GM18858 (cell line): ENCODE data around the gene VASH2.
"Not testable (repeated sequence)": the region's sequence is repeated elsewhere in the genome, so short reads cannot be mapped to it uniquely, and the experiment has no call there.

Experiments used
- ATAC-seq: cut with Tn5 transposase; IDR thresholded peaks from one replicate; pipeline ENCODE4 v1.9.1; 2021; ENCODE audit not compliant: unreplicated experiment

Gene VASH2

DNA sequence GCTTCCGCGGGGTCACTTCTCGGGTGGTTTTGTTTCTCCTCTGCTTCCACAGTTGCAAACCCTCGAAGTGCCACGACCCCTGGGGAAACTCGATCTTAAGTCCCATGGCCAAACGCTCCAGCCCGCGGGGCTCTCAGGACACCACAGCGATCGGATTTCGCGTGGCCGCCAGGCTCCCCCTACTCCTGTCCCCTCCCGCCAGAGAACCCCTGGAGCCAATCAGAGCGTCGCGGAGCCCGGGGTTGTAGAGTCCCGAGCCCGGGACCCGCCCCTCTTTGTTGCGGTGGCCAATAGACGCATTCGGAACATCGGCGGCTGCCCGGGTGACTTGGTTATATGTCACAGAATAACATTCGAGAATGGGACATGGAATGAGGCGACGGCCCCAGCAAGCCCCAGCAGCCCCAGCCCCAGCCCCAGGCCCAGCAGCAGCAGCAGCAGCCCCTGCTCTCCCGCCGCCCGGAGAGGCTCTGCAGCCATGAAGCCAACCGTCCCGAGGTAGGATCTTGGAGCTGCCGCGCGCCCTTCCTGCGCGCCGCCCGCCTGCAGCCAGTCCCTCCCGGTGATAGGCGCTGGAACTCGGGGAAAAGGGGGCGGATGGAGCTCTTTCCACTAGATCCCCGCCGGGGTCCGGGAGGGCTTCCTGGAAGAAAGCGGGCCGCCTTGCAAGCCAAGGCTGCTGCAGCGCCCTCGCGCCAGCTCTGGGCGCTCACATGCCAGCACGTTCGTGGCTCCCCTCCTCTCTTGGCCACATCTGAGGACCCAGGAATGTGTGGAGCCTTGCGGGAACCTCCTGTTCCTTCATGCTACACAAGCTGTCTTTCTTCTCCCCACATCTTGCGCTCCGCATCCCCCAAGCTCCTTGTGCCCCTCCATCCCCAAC, at the start of gene VASH2:
TSS of gene VASH2 (plus strand) at position 299 of the 883 bp plus-strand sequence. CDS start 1,002 bp downstream, outside the sequence.
- peak; percentile 92 for ATAC-seq

DNA sequence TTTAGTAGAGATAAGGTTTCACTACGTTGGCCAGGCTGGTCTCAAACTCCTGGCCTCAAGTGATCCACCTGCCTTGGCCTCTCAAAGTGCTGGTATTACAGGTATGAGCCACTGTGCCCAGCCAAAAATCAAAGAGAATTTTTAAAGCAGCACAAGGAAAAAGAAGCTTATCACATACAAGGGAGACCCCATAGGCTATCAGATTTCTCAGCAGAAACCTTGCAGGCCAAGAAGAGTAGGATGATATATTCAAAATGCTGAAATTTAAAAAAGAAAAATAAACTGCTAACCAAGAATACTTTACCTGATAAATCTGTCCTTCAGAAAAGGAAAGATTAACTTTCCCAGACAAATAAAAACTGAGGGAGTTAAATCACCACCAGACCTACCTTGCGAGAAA, 49.1 kb upstream of the VASH2 start:
- ATAC-seq, result no peak

DNA sequence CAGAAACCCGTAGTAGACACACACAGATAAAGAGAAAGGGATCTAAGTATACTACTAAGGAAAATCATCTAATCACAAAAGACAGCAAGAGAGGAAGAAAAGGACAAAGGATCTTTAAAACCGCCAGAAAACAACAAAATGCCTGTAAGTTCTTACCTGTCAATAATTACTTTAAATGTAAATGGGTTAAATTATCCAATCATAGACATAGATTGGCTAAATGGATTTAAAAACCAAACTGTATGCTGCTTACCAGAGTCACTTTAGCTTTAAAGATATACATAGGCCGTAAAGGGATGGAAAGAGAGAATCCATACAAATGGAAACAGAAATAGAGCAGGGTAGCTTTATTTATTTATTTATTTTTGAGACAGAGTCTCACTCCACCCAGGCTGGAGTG, 48.3 kb upstream of the VASH2 start:
- ATAC-seq, result no peak

DNA sequence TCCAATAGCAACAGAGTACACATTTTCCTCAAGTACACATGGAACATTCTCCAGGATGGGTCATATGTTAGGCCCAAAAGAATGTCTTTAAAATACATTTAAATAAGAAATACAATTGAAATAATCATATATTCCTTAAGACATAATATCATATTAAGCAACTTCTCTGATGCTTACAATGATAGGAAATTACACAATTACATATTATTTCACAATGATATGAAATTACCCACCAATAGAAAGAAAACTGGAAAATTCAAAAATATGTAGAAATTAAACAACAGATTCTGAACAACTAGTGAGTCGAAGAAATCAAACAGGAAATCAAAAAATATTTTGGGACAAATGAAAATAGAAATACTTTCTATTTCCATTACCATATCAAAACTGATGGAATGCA, 46.7 kb upstream of the VASH2 start:
- ATAC-seq, result no peak

- ATAC-seq, result not testable (repeated sequence)
Measured at GRCh38 chr1:212908071-212908470, 42.3 kb upstream of the VASH2 start.

DNA sequence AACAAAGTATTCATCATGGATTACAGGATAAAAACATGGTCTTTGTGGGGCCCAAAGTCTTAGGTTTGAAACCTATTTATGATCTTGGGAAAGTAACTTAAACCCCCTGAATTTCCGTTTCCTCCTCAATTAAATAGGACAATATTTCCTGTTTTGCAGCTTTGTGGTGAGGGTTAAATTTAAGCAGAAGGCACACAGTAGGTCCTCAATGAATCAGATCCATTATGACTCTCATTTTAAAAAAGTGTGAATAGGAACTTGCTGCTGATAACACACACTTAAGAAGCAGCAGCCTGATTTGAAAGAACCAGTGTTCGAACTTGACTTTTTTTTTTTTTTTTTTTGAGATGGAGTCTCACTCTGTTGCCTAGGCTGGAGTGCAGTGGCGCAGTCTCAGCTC, 41.4 kb upstream of the VASH2 start:
- no peak for ATAC-seq

DNA sequence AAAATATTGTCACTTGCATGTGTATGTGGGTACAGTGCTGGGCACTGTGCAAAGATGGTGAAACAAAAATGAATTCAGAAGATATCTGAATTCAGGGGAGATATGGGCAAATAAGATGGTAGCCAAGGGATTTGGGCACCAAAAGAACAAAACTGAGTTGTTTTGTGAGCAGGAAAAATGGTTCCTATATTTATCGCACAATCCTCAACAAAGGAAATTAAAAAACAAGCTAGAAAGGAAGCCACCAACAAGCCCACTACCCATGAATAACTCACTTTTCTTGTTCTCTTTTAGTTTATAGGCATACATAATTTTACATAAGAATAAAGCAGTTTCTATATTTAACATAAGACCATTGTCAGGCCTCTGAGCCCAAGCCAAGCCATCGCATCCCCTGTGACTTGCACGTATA, 40.7 kb upstream of the VASH2 start:
- no peak for ATAC-seq

DNA sequence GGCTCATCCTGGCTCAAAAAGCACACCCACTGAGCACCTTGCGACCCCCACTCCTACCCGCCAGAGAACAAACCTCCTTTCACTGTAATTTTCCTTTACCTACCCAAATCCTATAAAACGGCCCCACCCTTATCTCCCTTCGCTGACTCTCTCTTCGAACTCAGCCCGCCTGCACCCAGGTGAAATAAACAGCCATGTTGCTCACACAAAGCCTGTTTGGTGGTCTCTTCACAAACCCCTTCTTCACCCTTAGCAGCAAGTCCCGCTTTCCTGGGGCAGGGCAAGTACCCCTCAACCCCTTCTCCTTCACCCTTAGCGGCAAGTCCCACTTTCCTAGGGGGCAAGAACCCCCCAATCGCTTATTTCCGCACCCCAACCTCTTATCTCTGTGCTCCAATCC, 40.1 kb upstream of the VASH2 start:
- ATAC-seq, result not testable (repeated sequence)

DNA sequence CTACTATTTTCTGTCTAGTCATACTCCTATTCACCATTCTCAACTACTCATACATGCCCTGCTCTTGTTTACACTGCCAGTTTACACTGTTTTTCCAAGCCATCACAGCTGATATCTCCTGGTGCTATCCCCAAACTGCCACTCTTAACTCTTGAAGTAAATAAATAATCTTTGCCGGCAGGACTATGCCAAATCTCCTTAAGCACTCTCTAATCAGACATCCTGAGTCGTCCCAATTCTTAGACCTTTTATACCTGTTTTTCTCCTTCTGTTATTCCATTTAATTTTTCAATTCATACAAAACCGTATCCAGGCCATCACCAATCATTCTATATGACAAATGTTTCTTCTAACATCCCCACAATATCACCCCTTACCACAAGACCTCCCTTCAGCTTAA, 36.7 kb upstream of the VASH2 start:
- ATAC-seq, result not testable (repeated sequence)

GRCh38 chr1:212914110-212914509, 36.2 kb upstream of the VASH2 start:
- not testable (repeated sequence) for ATAC-seq

DNA sequence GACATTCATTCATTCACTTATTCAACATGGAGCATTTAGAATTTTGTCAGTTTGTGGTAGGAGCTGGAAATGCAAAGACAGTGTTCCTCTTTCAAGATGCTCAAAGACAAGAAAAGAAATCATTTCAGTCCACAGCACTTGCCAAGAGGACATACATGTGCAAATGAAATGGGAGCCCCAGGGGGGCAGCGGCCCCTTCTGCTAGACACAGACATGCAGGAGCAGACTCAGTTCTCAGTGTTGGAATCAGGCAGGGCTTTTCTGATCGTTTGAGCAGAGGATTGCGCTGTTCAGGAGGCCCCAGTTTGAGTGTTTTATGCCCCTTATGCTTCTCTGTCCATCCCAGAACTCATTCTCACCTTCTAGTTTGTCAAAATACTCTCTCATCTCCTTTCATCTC, 35.6 kb upstream of the VASH2 start:
- no peak for ATAC-seq

GRCh38 chr1:212915245-212916091, 34.9 kb upstream of the VASH2 start:
- ATAC-seq, result no peak

GRCh38 chr1:212916481-212917133, 33.7 kb upstream of the VASH2 start:
- ATAC-seq, result no peak

- no peak for ATAC-seq
Measured at GRCh38 chr1:212917134-212917485, 33.2 kb upstream of the VASH2 start.

DNA sequence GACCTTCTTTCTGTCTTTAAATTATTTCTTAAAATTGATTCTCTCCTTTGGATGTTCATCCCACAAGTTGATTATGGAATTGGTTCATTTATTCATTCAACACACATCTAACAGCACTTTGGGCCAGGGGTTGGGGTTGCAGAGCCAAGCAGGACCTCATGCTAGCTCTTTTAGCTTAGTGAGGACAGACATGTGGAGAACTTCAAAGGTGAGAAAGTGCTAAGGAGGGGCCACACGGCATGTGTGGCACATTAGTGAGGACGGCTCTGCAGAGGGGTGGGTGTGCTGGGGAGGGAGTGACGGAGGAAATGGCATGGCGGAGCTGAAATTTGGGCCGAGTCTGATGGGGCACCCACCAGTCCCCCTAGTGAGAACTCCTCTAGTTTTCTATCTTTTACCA, 32.5 kb upstream of the VASH2 start:
- ATAC-seq, result no peak

- ATAC-seq, result no peak
Measured at GRCh38 chr1:212918824-212919223, 31.5 kb upstream of the VASH2 start.

- no peak for ATAC-seq
Measured at GRCh38 chr1:212920246-212920645, 30.1 kb upstream of the VASH2 start.

- no peak for ATAC-seq
Measured at GRCh38 chr1:212920896-212921295, 29.4 kb upstream of the VASH2 start.

DNA sequence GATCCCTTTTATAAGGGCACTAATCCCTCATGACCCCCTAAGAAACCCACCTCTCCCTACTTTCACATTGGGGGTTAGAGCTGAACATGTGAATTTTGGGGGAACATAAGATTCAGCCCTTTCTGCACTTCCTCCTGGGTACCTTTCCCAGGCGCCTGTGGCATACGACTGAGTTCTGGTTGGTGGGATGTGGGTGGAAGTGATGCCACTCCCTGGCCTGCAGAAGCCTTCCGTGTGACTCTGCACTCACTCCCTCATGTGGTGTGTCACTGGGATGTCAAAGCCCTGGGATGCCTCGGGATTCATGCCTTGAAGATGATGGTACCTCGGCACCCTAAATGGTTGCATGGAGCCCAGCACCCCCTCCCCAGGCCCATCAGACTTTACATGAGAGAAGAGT, 28.3 kb upstream of the VASH2 start:
- no peak for ATAC-seq

DNA sequence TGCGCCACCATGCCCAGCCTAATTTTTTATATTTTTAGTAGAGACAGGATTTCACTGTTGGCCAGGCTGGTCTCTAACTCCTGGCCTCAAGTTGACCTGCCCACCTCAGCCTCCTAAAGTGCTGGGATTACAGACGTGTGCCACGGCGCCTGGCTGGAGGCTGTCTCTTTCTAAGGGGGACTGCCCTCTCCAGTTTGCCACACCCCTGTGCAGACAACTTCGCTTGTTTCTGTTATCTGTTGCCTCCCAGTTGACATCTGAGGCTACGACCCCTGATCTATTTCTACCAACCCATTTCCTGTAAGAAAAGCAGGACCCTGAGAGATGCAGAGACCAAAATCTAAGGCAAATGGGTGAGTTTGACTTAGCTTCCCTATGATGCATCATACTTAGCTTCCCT, 24.0 kb upstream of the VASH2 start:
- ATAC-seq, result no peak
